Measurements from ENCODE around the gene RAPH1.
"Not testable (repeated sequence)": the region's sequence is repeated elsewhere in the genome, so short reads cannot be mapped to it uniquely, and the experiment has no call there.

The RAPH1 gene

DNA sequence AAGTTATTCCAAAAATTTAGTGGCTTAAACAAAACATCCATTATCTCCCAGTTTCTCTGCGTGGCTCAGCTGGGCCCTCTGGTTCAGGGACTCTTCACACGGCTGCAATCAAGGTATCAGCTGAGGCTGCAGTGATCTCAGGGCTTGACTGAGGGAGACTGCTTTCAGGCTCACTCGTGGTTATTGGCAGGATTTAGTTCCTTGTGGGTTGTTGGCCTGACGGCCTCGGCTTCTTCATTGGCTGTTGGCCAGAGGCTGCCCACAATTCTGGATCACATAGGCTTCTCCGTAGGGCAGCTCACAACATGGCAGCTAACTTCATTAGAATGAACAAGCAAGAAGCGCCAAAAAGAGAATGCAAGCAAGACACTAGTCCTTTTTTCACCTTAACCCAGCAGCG lies 116.8 kb downstream of the RAPH1 start:
- no peak for DNase-seq

DNA sequence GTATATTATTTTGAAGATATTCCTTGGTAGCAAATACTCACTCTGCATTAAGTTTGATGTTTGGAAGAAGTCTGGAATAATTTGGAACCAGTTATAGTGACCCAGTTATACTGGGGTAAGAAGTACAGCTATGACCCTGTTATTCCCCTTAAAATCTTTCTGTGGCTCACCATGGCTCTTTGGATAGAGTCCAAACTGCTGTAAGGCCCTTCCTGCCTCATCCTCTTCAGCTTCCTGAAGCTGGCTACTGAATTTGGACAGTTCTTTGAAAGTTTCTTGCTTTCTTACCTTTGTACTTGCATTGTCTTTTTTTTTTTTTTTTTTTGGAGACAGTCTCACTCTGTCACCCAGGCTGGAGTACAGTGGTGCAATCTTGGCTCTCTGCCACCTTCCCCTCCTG lies 121.3 kb downstream of the RAPH1 start:
- DNase-seq, result no peak

DNA sequence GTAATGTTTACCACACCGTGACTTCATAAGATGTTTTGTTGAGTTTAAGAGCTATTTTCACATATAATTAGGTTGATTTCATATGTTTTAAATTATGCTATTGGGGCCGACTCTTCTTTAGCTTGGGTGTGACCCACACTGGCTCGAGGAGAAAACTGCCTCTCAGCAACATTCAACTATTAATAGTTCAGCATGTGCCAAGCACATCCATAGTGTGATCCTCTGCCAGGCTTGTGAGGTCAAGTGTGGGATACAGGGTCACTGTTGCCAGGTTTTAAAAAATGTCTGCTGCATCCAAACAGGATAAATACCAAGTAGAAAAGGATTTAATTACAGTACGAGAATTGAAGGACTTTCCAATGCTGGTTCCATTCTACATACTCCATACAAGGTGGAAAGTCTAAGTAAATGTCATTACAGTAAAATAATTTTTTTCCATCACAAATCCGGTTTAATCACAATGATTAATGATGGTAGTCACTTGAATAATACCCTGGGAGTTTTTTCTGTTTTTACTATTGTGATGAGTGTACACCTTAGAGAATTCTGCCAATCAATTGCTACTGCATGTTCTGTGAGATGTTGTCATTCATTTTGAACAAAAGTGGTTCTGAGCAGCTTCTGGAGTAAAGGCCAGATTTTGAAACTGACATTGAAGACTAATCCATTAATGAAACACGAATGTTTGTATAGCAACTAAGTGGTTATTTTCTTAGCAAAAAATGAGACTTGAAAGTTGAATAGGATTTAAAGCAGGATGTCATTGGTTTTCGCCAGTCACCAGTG lies 122.4 kb downstream of the RAPH1 start:
- no peak for DNase-seq

DNA sequence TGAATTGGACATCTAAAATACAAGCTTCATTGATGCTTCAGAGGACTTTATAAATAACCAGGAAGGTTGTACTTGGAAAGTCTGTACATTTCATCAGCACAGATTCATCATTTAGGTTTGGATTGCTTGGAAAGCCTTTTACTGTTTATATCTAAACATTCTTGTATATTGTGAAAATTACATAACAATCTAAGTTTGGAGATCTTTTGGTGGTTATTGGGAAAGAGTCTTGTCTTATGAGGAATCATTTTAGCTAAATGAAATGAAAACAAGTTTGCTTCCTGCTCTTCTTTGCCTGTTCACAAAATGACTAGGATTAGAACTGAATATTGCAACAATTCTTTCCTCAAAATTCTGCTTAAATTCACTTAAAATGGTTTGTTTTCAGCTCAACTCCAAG lies 127.6 kb downstream of the RAPH1 start:
- no peak for DNase-seq

DNA sequence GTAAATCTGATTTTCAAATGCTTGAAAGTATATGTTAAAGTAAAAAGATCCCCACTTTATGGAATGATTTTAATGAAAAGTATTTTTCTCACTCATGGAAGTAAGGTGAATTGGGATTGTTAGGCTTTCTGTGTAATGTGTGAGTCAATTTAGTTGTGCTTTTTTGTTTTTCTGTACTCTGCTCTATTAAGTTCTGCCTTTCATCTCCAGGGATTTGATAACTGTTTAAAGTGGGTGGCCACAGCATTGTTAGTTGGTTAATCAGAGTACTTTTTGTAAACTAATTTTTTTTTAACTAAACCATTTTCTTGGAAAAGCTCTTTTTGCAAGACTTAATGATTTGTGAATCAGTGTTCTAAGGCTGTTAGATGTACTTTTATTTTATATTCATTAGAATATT lies 130.1 kb downstream of the RAPH1 start:
- no peak for DNase-seq

DNA sequence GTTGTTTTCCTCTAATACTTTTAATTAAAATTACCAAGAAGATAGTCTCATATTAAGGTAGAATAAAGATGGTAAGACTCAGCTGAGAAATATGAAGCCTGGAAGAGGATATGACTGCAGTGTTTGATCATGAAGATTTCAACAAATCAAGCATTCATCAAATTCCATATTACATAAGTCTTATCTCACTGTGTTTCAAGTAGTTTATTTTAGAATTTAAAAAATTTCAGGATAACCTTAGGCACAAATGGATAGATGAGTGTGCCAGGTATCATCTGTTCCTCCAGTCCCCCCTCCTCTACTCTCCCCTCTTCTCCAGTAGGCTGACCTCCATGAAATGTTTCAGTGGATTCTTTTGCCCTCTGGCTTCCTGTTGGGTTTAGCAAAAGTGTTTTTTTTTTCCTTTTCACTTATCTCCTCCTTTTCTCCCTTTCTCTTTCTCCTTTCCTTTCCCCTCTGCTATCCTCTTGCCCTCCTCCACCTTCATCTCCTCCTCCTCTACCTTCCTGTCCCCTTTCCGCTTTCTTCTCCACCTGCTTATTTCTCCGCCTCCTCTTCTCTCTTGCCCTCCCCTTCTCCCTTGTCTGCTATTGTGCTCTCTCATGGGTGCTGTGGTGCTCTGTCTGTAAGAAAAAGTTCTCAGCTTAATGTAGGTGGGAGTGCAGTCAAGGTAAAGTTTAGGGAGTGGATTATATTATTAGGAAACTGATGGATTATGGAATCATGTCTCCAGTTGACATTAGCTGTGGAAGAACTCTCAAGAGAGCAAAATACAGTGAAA lies 134.1 kb downstream of the RAPH1 start:
- no peak for DNase-seq

DNA sequence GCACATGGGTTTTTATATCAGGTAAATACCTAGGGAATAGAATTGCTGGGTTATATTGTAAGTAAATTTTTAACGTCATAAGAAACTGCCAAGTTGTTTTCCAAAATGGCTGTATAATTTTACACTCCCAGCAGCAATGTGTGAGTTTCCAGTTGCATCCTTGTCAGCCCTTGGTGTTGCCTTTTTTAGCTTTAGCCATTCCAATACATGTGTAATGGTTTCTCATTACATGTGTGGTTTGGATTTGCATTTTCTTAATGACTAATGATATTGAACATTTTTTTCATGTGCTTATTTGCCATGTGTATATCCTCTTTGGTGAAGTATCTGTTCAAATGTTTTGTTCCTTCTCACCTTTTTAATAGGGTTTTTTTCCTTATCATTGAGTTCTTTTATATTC lies 136.1 kb downstream of the RAPH1 start:
- DNase-seq, result no peak

DNA sequence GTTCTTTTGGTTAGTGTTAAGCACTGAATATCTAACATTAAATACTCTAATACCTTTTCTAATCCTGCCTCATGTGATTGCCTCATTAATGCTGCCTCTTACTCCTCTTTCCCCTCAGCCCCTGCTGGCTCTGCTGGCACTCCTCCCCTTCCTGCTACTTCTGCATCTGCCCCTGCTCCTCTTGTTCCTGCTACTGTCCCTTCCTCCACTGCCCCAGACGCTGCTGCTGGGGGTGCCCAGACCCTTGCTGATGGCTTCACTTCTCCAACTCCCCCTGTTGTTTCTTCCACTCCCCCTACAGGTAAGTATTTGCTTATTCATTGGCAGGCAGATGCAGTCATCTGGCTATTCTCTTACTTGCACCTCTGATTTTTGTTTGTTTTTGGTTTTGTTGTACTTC lies 138.4 kb downstream of the RAPH1 start:
- DNase-seq, result peak; percentile 32

DNA sequence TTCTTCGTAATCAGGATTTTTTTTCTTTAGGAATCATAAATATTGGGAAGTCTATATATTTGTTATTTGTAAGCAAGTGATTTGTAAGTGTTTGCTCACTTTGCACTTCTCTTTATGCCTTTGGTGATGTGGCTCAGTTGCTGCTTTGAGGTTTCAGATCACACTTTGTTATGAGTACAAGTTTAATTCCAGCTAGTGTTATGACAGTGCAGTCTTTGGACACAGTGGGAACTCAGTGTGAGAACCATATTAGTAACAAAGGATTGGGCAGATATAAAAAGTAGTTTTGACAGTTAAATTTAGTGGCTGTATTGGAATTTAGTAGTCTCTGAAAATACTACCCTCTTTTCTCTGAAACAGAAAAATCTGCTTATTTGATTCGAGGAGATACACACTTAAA lies 139.2 kb downstream of the RAPH1 start:
- no peak for DNase-seq

DNA sequence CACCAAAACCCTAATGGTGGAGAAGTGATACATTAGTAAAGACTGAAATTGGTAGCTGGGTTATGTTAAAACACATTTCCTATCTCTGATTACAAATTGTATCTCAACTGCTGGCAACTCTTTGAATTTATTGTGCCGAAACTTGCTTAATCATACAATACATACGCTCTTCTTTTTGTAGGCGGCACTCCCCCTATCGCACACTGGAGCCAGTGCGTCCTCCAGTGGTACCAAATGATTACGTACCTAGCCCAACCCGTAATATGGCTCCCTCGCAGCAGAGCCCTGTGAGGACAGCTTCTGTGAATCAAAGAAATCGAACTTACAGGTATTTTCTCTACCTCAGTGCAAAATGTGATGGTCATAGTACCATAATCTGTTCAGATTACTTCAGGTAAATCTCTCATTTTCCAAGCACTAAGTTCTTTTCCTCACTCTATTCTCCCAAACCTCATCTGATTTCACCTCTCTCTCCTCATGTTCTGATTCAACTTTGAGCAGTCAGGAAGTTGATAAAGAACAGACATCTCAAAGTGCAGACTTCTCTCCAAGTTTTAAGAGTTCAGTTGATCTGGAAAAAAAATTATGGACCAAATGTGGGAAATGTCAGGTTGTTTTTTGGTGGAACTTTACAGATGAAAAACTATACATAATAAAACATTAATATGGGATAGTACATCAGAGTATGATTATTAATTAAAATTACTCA lies 140.4 kb downstream of the RAPH1 start:
- no peak for DNase-seq

DNA sequence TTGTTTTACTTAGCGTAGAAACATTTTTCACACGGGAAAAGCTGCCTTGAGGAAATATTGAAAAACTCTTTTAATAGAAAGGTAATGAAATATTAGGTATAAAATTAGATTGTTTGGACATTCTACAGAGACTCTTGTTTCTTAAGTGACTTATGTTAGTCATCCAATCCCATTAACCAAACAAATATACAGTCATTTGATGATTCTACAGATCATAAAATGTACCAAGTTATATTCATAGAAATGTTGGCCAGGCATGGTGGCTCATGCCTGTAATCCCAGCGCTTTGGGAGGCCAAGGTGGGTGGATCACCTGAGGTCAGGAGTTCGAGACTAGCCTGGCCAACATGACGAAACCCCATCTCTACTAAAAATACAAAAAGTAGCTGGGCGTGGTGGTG lies 146.9 kb downstream of the RAPH1 start:
- DNase-seq, result not testable (repeated sequence)

DNA sequence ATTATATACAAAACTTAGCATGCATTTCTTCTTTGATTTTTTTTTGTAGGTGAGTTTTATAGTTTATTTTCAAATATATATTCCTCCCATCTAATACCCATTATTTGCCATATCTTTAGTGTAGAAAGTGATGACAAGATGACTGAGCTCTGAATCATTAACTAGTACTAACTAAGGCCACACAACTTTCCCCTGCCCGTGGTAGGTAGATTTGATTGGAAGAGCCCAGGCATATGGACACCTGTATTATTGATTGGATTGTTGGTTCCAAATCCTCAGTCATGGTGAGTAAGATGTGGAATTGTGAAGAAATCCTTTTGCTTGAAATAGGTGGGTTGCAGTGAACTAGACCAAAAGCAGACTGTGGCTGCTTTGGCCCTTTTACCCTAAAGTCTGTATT lies 152.1 kb downstream of the RAPH1 start:
- no peak for DNase-seq

DNA sequence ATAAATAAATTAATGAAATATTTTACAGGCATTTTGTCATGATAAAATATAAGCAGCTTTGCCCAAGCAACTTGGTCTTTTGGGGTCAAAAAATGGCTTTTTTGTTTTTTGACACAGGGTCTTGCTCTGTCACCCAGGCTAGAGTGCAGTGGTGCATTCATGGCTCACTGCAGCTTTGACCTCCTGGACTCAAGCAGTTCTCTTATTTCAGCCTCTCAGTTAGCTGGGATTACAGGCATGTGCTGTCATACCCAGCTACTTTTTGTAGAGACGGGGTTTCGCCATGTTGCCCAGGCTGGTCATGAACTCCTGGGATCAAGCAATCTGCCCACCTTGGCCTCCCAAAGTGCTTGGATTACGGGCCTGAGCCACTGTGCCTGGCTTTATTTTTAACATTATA lies 155.9 kb downstream of the RAPH1 start:
- no peak for DNase-seq

DNA sequence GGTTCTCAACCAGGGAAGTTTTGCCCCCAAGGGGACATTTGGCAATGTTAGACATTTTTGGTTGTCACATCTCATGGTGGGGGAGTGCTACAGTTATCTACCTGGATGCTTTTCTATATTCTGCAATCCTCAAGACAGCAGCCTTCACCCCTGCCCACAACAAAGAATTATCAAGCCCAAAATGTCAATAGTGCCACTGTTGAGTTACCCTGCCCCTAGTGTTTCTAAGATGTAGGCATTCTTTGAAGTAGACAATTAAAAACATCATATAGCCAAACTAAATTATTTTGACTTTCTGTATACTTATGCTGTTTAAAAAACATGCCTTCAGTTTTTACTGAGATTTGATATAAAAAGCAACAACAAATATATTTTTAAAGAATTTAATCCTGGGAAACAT lies 158.9 kb downstream of the RAPH1 start:
- no peak for DNase-seq

DNA sequence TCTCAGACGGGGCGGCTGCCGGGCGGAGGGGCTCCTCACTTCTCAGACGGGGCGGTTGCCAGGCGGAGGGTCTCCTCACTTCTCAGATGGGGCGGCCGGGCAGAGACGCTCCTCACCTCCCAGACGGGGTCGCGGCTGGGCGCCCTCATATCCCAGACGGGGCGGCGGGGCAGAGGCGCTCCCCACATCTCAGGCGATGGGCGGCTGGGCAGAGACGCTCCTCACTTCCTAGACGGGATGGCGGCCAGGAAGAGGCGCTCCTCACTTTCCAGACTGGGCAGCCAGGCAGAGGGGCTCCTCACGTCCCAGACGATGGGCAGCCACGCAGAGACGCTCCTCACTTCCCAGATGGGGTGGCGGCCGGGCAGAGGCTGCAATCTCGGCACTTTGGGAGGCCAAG lies 162.4 kb downstream of the RAPH1 start:
- not testable (repeated sequence) for DNase-seq

DNA sequence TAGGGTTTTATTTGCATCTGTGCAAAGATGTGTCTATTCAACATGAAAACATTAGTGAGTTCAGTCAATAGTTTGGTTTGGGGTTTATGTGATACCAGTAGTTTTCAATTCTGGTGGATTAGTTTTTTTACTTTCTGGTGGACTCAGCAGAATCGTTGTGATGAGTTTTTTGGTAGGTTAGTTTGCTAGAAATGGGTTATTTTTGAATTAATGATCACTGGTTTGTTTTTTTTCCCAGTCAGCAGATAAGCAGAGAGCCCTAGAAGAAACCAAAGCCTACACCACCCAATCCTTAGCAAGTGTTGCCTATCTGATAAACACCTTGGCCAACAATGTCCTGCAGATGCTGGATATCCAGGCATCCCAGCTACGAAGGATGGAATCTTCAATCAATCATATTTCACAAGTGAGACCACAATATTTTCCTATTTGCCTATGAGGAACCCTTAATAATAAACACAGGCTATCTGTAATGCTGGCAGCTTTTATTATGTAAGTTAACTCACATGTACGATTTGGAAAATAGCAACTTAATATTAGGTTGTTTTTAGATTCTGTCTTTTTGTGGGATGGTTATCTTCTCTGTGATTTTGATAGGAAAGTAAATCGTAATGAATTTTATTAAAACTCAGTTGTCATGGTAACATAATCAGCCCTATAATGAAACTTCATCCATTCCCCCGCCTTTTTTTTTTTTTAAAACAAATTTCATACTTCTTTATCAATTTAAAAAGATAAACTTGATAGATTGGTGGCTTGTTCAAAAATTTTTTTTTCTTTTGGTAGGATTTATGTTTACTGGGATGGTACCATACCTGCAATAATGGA lies 168.2 kb downstream of the RAPH1 start:
- no peak for DNase-seq

DNA sequence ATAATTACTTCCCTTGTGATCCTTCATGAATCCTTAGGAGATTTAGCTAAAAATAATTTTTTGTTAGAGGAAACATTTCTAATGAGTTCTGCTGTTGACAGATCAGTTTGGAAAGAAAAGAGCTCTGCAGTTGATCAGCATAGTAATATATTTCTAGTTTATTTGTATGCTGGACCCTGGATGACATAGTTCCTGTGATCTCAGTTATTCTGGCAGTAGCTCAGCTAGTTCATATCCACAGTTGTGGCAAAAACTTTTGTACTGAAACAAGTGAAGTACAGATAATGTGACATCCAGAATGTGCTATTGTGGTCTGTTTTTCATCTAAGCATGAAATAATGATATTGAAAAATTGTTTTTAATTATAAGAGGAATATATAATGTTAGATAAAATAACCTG lies 173.2 kb downstream of the RAPH1 start:
- no peak for DNase-seq

DNA sequence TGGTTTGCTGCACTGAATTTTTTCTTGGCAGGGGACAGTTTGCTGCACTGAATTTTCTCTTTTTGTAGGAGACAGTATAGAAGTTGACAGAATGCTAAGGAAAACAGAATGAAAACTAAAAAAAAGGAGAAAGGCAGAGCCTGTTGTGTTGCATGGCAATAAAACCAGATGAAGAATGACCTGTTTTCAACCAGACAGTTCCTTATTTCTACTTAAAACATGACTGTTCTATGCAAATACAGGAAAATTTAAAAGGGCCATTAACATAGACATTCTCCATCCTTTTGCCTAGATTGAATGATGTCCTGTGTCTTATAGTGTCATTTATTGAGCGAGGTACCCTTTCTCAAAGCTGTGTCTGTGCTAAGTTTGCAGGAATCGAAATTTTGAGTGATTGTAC lies 173.6 kb downstream of the RAPH1 start:
- DNase-seq, result no peak

DNA sequence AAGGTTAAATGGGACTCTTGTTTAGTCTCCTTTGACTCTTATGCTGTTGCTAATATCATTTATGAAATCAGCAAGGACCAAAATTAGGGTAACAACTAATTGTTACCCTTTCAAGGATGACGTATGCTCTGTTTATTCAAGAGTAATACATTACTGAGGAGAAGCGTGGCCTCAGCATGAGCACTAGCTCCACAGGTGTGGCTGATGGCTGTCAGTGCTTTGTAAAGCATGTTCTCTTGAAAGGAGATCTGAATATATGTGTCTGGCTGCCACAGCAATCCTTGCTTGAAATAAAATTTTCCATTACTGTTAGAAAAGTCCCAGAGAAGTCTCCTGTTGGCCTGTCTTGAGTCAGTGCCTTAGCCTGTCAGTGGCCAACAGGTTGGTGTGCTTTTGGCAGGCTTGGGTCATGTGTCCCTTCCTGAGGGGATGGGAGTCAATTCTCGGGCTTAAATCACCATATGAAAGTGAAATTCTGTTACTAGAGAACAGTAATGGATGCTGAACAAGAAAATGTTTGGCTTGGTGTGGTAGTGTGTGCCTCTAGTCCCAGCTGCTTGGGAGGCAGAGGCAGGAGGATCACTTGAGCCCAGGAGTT lies 174.2 kb downstream of the RAPH1 start:
- DNase-seq, result no peak

DNA sequence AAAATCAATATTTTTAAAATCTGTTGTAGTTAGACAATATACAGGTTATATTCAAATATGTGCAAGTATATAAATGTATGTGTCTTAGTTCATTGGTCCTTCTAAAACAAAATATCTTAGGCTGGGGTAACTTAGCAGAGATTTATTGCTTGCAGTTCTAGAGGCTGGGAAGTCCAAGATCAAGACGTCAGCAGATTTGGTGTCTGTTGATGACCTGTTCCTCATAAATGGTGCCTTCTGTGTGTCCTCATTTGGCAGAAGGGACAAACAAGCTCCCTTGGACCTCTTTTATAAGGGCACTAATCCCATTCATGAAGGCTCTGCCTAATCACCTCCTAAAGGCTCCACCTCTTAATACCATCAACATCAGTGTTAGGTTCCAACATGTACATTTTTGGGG lies 175.7 kb downstream of the RAPH1 start:
- DNase-seq, result no peak

DNA sequence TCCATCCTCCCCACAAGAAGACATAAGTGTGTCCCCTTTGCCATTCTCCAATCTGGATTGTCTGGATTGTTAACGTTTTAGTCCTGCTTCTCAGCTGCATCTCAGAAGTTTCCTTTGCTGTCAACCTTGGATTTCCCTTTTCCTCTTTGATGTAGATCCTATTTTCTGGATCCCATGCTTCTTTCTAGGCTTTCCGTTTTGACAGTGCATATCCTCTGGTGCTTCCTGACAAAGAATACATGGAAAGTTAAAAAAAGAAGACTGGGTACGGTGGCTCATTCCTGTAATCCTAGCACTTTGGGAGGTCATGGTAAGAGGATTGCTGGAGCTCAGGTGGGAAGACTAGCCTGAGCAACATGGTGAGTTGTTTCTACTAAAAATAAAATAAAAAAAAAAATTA lies 180.1 kb downstream of the RAPH1 start:
- no peak for DNase-seq

DNA sequence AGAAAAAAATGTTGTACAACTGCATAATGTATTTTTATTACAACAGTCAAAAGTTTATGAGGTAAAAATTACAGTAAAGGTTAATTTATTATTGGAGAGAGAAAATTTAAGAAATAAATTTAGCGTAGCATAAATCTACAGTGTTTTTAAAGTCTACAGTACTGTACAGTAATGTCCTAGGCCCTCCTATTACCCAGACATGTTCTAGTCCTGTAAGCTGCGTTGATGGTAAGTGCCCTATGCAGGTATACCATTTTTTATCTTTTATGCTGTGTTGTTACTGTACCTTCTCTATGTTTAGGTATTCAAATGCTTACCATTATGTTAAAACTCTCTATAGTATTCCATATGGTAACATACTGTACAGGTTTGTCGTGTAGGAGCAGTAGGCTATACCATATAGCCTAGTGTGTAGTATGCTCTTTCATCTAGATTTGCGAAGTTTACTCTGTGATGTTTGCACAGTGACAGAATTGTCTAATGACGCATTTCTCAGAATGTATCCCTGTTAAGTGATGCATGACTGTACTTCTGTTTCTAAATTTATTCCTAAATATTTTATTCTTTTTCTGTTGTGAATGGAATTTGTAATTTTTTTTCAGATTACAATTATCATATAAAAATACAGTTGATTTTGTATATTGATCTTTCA lies 182.4 kb downstream of the RAPH1 start:
- no peak for DNase-seq
